ENCODE results near the gene GET3. TPM values are rescaled to one million over a fixed set of nuclear protein-coding genes. Genes with fewer than 3 reads are reported as not detected.

Gene GET3
- total RNA-seq, 1 donor from 2014 or later, result 69.3 TPM

DNA sequence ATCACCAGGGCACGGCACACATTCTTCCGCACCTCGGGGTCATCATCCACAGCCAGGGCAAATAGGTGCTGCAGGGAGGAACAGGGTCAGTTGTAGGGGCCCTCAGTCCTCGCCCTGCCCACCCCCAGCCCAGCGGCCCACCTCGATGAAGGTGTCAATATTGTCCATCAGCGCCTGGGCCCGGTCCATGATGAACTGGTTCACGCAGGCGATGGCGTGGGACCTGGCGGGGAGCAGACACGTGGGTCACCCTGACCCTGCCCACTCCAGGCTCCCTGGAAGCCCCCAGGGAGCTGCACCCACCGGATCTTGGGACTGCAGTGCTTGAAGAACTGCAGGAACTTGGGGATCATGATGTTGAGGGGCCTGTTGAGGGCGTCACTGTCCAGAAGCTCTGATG is 22.2 kb upstream of the GET3 start:
- intact Hi-C loops (cut with micrococcal nuclease), result no loop called here

DNA sequence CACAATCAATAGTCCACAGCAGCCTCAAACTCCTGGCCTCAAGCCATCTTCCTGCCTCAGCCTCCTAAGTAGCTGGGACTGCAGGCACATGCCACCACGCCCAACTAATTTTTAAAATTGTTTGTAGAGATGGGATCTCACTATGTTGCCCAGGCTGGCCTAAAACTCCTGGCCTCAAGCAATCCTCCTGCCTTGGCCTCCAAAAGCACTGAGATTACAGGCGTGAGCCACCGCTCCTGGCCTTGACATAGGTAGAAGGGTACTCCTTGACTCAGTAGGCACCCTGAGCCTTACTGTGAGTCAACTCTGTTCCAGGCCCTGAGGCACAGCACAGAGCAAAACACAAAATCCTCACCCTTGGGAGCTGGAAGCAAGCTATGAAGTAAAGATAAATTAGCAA is 21.4 kb upstream of the GET3 start:
- intact Hi-C loops (cut with micrococcal nuclease), result no loop called here

DNA sequence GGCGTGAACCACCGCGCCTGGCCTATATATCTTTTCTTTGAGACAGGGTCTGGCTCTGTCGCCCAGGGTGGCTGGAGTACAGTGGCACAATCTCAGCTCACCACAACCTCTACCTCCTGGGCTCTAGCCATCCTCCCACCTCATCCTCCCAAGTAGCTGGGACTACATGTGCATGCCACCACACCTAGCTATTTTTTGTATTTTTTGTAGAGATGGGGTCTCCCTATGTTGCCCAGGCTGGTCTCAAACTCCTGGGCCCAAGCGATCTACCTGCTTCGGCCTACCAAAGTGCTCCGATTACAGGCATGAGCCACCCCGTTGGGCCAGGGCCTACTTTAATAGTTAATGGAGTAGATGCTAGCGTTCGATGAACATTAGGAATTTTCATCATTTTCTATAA is 17.0 kb upstream of the GET3 start:
- intact Hi-C loops (cut with micrococcal nuclease), result loop anchor here (5.0 kb wide), 2 partner anchors 168 to 278 kb away; partner anchors contain the start of genes ZNF443 and ZNF564

DNA sequence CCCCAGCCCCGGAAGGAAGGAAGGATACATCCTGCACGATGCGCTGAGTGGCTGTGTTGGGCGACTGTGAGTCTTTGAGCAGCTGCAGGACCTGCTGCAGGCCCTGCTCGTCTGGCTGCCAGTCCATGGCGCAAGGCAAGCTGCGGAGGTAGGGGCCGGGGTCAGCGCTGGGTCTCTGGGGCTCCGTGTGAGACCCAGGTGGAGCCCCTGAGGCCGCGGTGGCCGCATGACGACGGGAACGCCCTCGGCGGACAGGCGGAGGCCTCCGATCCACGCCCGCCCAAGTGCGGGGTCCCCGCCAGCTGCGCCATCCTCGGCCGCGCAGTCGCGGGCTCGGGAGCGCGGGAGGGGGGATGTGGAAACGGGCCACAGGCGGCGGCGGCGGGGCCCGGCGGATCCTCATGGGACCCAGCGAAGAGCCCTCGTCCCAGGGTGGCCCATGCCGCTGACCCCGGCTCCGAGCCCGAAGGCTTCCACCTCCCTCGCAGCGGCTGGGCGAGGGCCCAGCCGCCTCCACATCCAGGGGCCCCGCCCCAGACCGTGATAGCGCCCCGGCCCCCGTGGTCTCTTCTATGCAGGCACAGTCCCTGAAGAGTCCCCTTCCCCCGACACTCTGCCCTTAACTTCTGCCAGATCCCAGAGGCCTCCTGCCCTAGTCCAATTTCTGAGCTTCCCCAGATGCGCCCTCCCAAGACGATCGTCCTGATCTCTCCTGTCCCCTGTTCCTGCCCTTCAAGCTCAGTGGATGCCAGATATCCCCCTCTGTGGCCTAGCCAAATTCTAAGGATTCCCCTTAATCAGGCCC is 16.2 kb upstream of the GET3 start:
- intact Hi-C loops (cut with micrococcal nuclease), result loop anchor here (5.0 kb wide), 2 partner anchors 169 to 279 kb away; partner anchors contain the start of genes ZNF443 and ZNF564

DNA sequence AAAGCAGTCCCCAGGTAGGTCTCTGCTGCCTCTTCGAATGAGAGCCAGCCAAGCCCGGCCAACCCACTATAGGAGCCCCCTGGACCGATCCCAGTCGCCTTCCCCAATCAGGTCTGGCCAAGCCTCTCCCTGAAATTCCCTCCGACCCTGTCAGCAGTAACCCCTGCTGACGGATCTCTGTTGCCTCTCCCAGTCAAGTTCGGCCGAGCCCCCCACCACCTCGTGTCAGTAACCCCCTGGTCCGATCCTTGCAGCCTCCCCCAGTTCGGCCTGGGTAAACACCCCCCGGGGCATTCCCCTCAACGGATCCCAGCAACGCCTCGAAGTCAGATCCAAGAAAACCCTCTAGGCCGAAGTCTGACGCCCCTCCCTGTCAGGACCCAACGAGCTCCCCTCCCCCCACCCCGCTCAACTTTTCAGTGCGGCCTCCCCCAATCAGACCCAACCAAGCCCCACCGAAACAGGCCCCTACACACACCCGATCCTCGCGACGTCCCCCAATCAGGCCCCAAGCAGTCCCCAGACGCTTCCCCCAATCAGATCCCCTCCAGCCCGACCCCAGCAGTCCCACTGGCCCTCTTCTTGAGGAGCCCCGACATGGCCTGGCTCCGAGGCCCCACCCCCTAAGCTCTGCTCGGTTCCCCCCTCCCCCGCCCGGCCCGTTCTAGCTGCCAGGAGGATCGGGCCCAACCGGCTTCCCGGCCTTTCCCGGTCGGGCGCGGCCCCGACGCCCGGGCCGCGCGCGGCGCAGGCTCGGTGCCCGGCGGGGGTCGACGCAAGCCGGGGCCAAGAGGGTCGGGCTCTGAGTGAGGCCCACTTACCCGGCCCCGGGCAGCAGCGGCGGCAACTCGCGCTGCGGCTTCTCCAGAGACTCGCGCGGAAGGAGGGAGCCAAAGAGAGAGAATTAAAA is 15.4 kb upstream of the GET3 start:
- intact Hi-C loops (cut with micrococcal nuclease), result loop anchor here (1.0 to 5.0 kb wide), 8 partner anchors 12 to 280 kb away; partner anchors contain the start of genes CALR, DHPS, FARSA and PRDX2

DNA sequence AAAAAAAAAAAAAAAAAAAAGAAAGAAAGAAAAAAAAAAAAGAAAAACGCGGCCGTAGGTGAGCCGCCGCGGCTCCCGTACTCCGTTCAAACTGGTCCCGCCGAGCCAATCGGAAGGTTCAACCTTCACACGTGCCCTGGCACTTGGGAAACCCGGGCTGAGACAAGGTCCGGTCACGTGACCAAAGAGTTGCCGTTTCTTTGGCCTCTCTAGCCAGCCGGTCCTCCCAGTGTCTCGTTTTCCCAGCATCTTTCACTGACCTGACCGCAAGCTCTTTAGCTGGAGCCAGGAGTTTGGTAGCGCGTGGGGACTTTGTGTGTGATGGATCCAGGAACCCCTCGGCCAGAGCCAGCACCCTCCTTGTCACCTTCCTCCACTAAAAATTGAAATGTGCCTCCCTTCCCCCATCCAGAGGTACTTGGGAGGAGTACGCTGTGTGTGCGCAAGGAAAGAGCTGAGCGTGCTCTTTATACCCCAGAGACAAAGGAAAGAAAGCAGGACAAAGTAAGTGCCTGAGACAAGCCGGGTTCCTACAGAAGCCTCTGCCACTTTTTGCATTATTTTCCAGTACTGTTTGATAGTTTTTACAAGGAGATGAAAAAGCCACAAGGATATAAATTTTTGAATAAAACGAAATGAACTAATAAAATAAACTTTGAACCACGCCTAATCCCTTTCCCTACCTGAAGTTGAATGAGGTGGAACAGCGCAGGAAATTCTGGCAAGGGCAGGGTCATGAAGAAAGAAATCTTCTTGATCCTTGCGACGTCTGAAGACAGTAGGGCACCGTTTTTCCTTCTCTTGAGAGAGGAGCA is 14.5 kb upstream of the GET3 start:
- intact Hi-C loops (cut with micrococcal nuclease), result loop anchor here (1.0 to 5.0 kb wide), 9 partner anchors 12 to 280 kb away; partner anchors contain the start of genes CALR, DHPS, FARSA and FBXW9

GRCh38 chr19:12723381-12723640 is 14.0 kb upstream of the GET3 start:
- intact Hi-C loops (cut with micrococcal nuclease), result loop anchor here (1.0 to 5.0 kb wide), 4 partner anchors 27 to 281 kb away; partner anchors contain the start of genes FBXW9, PRDX2, ZNF443 and ZNF564

GRCh38 chr19:12723641-12724426 is 13.5 kb upstream of the GET3 start, which contains the start of gene TNPO2:
Gene TNPO2, minus strand, starts transcription at chr19:12723932. Its CDS starts 2,955 bp downstream, at chr19:12720977.
- intact Hi-C loops (cut with micrococcal nuclease), result loop anchor here (1.0 to 5.0 kb wide), 5 partner anchors 28 to 282 kb away; partner anchors contain the start of genes FBXW9, PRDX2, ZNF443 and ZNF564

DNA sequence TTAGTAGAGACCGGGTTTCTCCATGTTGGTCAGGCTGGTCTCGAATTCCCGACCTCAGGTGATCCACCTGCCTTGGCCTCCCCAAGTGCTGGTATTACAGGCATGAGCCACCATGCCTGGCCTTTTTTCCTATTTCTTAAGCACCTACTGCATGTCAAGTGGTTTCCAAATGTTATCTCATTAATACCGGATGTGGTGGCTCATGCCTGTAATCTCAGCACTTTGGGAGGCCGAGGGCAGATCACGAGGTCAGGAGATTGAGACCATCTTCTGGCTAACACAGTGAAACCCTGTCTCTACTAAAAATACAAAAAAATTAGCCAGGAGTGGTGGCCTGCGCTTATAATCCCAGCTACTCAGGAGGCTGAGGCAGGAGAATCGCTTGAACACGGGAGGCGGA is 11.7 kb upstream of the GET3 start:
- intact Hi-C loops (cut with micrococcal nuclease), result loop anchor here (2.0 kb wide), 1 partner anchor 123 kb away; no protein-coding TSS in a partner anchor

DNA sequence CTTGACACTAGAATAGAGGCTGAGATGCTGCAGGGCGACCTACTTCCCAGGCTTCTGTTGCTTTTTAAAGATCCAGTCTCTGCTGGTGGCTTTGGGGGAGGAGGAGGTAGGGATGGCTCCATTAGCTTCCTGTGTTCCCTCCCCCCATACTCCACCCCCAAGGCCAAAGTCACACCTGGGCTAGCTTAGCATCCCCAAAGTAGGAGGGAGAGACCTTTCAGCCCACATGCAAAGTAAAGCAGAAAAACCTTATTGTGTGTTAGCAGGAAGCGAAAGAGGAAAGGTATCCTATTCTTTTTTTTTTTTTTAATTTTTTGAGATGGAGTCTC is 10.3 kb upstream of the GET3 start:
- intact Hi-C loops (cut with micrococcal nuclease), result no loop called here

DNA sequence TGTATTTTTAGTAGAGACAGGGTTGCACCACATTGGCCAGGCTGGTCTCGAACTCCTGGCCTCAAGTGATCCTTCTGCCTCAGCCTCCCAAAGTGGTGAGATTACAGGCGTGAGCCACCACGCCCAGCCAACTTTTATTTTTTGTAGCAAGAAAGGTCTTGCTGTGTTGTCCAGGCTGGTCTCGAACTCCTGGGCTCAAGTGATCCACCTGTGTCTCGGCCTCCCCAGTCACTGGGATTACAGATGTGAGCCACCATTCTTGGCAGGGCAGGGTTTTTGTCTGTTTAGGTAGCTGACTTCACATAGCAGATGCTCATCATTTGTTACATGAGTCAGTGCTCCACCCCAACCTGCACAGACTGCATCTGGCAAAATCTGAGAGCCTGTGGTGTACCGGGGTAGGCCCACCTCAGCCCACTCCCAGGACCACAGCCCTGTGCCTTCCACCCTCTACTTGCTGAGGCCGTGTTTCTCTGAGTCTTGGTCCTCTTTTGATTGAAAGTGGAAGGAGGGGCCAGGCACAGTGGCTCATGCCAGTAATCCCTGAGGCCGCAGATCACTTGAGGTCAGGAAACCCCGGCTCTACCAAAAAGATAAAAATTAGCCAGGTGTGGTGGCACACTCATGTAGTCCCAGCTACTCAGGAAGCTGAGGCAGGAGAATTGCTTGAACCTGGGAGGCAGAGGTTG is 9.4 kb upstream of the GET3 start:
- intact Hi-C loops (cut with micrococcal nuclease), result no loop called here

- intact Hi-C loops (cut with micrococcal nuclease), result no loop called here
These were observed 7.2 kb upstream of the GET3 start for GRCh38 chr19:12730064-12730463.

- intact Hi-C loops (cut with micrococcal nuclease), result no loop called here
These were observed 6.0 kb upstream of the GET3 start for GRCh38 chr19:12731337-12731736.

- intact Hi-C loops (cut with micrococcal nuclease), result loop anchor here (1.0 kb wide), 4 partner anchors 11 to 52 kb away; partner anchors contain the start of genes DHPS and FBXW9
These were observed 3.7 kb upstream of the GET3 start for GRCh38 chr19:12733369-12734214.

DNA sequence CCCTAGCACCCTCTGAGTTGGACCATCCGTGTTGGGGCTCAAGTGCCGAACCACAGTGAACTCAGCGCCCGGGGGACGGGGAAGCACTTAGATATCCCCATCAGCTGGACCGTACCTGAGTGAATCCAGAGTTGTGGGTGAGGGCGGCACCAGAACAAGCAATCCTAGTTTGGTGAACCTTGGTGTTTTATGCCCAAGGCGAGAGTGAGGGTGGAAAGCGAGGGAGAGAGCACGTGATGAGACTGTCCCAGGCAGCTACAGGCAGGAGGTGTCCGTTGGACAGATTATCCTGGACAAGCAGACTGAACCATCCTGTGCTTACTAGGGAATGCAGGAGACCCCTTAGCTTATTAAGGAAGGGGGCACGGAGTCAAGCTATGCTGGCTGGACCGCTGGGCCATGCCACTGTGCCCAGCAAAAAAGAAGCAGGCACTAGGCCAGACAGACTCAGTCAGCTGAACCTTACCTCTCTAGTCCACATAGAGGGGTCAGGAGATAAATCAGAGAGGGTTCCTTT is 596 bp downstream of the GET3 start:
- intact Hi-C loops (cut with micrococcal nuclease), result loop anchor here (1.0 to 5.0 kb wide), 10 partner anchors 21 to 296 kb away; partner anchors contain the start of genes CALR, DHPS, FARSA and HOOK2

GRCh38 chr19:12745166-12745897 is 8.0 kb downstream of the GET3 start:
- intact Hi-C loops (cut with micrococcal nuclease), result no loop called here

DNA sequence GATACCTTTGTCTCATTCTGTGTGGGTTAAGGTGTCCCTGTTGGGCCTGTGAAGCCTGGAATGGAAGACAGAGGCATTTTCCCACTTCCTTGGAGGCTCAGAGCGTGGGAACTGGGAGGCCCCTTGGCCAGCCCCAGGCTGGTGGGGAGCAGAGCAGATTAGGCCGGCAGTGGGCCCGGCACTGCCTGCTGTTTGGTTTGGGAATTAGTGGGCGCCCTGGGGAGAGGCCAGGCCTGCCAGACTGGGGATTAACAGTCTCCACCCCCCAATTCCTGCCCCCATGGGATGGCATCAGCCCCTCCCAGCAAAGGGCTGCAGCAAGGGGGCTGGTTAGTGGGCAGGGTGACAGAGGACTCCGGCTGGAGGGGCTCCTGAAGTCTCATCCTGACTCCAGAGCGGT is 11.2 kb downstream of the GET3 start:
- intact Hi-C loops (cut with micrococcal nuclease), result no loop called here
